Muscle layer of colon (tissue), 2 donors: Measurements from ENCODE around the gene ADAMTS20.
A peak's percentile ranks its signal among the peaks of the same experiment; 100 is the strongest.
"Not testable (repeated sequence)": the region's sequence is repeated elsewhere in the genome, so short reads cannot be mapped to it uniquely, and the experiment has no call there.

Experiments used
- H3K27ac ChIP-seq: one replicate; pipeline ENCODE4 v1.7.0; 2013; ENCODE audit warnings: low read depth, mild to moderate bottlenecking, low read length, moderate library complexity
- H3K27me3 ChIP-seq, 2 donors: one replicate each; pipeline ENCODE4 v1.7.0; 2013; ENCODE audit warnings: low read length in 2 of 2, mild to moderate bottlenecking in 2 of 2; ENCODE audit not compliant: insufficient read depth in 2 of 2, control insufficient read depth in 1 of 2
- H3K36me3 ChIP-seq: one replicate; pipeline ENCODE4 v1.7.0; 2013; ENCODE audit warnings: mild to moderate bottlenecking, low read length; ENCODE audit not compliant: insufficient read depth
- H3K4me1 ChIP-seq: one replicate; pipeline ENCODE4 v1.7.0; 2013; ENCODE audit warnings: mild to moderate bottlenecking, low read length; ENCODE audit not compliant: insufficient read depth
- H3K4me3 ChIP-seq, 2 donors: one replicate each; pipeline ENCODE4 v1.7.0; 2013; ENCODE audit warnings: low read length in 2 of 2, low read depth in 1 of 2, mild to moderate bottlenecking in 1 of 2, moderate library complexity in 1 of 2
- H3K9ac ChIP-seq: one replicate; pipeline ENCODE4 v1.7.0; 2013; ENCODE audit warnings: low read length
- H3K9me3 ChIP-seq: one replicate; pipeline ENCODE4 v1.7.0; 2013; ENCODE audit warnings: mild to moderate bottlenecking, low read length
- donor health status: abdominal sarcoma.
- donor health status: Adenocarcinoma of cecum.

ADAMTS20 gene

DNA sequence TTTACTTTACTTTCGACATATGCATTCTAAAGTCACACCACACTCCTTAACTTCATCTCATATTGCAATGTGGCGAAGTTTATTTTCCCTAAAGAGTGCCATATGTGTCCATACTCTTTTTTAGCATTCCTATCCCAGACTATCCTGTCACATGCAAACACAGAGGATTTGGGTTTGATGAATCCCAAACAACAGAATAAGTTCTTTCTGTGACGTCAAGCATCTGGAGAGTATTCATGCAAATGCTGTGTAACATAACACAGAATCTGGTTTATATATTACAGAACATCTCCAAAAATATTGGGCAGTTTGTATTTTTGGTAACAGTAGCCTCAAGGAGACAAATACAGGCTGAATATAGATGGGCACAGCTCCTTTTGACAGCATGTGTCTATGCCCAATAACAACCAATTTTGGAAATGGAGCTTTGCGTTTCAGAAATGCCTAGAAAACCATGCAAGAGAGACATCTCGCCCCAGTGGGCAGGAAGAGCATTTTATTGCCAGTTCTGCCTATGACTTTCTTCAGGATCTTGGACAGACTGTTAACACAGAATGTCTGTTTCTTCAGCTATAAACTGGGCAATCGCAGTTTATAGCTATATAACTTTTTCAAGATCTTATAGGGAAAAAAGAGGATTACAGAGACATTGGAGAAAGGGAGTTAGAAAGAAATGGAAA lies 190.8 kb downstream of the ADAMTS20 start:
- Histone ChIP-seq H3K36me3 (no peaks in the 10 kb centered on the region), H3K9ac (no peak overlapping the region), H3K27me3 (no peaks in the 10 kb centered on the region), H3K27ac (no peak overlapping the region), H3K4me1 (no peaks in the 10 kb centered on the region), H3K4me3 (no peak overlapping the region), H3K9me3 (no peaks in the 10 kb centered on the region)

- not testable (repeated sequence) for H3K27ac ChIP-seq, H3K36me3 ChIP-seq, H3K9ac ChIP-seq, H3K4me1 ChIP-seq, H3K9me3 ChIP-seq, H3K4me3 ChIP-seq, H3K27me3 ChIP-seq
Observed at GRCh38 chr12:43360001-43360400, 192.0 kb downstream of the ADAMTS20 start.

DNA sequence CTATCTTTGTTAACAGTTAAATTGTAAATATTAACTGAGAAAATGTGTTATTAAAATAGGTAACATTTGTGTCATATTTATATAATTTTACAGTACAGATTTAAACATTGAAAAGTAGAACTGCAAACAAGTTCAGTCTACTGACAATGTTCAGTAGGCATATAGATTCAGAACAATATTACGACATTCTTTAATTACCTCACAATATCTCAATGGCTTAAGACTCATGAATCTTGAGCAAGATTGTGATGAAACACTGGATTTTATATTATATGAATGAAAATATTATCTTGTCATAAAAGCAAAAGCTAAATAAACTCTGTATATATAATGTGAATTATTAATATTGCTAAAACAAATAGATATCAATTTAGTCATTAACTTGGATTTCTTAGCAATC lies 194.9 kb downstream of the ADAMTS20 start:
- no peak overlapping the region for H3K9ac ChIP-seq
- H3K4me3 ChIP-seq, result no peak overlapping the region
- no peak overlapping the region for H3K27ac ChIP-seq
- H3K9me3 ChIP-seq, result no peaks in the 10 kb centered on the region
- H3K36me3 ChIP-seq, result no peaks in the 10 kb centered on the region
- H3K27me3 ChIP-seq, result no peaks in the 10 kb centered on the region
- no peaks in the 10 kb centered on the region for H3K4me1 ChIP-seq

DNA sequence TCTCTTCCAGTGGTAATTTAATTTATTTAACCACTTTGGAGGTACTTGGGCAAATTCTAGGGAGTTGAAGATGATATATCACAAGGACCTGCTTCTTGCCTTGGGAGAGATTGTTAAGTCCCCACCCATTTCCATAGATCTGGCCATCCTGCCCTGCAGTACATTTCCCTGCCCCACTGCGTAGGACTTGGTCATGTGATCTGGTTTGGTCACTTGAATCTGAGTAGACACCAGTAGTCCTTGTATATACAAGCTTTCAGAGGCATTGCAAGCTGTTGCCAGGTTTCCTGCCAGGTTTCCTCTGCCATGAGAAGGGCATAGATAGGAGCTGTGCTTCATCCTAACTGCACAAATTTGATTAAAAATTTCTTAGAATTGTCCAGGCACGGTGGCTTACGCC lies 200.0 kb downstream of the ADAMTS20 start:
- Histone ChIP-seq H3K36me3 (no peaks in the 10 kb centered on the region), H3K9ac (no peak overlapping the region), H3K4me1 (no peaks in the 10 kb centered on the region), H3K4me3 (no peak overlapping the region), H3K27ac (no peak overlapping the region), H3K9me3 (no peaks in the 10 kb centered on the region), H3K27me3 (no peaks in the 10 kb centered on the region)

GRCh38 chr12:43349863-43350262 lies 202.1 kb downstream of the ADAMTS20 start:
- H3K9ac ChIP-seq, result no peak overlapping the region

DNA sequence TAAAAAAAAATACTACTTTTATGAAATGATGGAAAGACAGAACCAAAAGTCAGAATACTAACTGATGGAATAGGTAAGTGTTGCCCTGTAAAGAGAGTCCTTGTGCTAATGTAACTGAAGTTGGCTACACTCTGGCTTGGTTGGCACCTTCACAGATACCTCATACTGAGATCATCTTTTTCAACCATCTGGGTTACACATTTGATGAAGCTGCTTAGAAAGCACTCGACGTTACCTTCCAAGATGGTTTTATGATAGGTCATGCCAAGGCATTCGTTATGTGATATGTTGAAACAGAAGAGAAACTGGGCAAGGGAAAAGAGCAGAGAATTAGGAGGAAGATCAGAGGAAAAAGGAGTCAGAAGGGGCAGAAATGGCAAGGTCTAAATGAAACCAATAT lies 203.8 kb downstream of the ADAMTS20 start:
- no peaks in the 10 kb centered on the region for H3K9me3 ChIP-seq
- H3K36me3 ChIP-seq, result no peaks in the 10 kb centered on the region
- H3K4me1 ChIP-seq, result no peaks in the 10 kb centered on the region
- H3K9ac ChIP-seq, result no peak overlapping the region
- no peak overlapping the region for H3K4me3 ChIP-seq
- no peaks in the 10 kb centered on the region for H3K27me3 ChIP-seq
- no peak overlapping the region for H3K27ac ChIP-seq

More at GRCh38 chr12:43349863-43350262, 202.1 kb downstream of the ADAMTS20 start:
- Histone ChIP-seq H3K36me3 (no peaks in the 10 kb centered on the region), H3K9me3 (no peaks in the 10 kb centered on the region), H3K4me3 (no peak overlapping the region), H3K27ac (no peak overlapping the region), H3K4me1 (no peaks in the 10 kb centered on the region), H3K27me3 (no peaks in the 10 kb centered on the region)

DNA sequence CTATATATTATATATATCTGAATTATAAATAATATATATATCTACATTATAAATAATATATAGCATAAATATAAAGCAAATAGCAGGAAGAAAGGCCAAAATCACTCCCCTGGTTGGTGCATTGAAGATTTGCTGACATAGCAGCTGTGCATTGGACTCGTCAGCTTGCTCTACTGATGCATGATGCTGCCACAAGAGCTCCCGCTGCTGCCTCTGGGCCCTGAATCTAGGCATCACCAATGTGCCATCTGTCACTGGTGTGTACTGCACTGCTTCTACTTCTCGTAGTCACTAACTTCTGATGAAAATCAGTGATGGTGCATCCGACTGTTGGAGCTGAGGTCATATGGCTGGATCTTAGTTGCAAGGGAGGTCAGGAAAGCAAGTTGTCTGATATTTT lies 205.0 kb downstream of the ADAMTS20 start:
- Histone ChIP-seq H3K27me3 (no peaks in the 10 kb centered on the region), H3K4me1 (no peaks in the 10 kb centered on the region), H3K4me3 (no peak overlapping the region), H3K9ac (no peak overlapping the region), H3K27ac (no peak overlapping the region), H3K9me3 (no peaks in the 10 kb centered on the region), H3K36me3 (no peaks in the 10 kb centered on the region)

DNA sequence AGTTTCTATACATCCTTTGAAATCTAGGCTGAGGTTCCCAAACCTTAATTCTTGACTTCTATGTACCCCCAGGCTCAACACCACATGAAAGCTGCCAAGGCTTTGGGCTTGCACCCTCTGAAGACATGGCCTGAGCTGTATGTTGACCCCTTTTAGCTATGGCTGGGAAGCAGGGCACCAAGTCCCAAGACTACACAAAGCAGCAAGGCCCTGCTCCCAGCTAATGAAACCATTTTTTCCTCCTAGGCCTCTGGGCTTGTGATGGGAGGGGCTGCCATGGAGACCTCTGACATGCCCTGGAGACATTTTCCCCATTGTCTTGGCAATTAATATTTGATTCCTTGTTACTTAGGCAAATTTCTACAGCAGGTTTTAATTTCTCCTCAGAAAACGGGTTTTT lies 207.0 kb downstream of the ADAMTS20 start:
- no peaks in the 10 kb centered on the region for H3K9me3 ChIP-seq
- no peaks in the 10 kb centered on the region for H3K27me3 ChIP-seq
- H3K9ac ChIP-seq, result no peak overlapping the region
- H3K36me3 ChIP-seq, result no peaks in the 10 kb centered on the region
- no peak overlapping the region for H3K27ac ChIP-seq
- no peak overlapping the region for H3K4me3 ChIP-seq
- no peaks in the 10 kb centered on the region for H3K4me1 ChIP-seq

DNA sequence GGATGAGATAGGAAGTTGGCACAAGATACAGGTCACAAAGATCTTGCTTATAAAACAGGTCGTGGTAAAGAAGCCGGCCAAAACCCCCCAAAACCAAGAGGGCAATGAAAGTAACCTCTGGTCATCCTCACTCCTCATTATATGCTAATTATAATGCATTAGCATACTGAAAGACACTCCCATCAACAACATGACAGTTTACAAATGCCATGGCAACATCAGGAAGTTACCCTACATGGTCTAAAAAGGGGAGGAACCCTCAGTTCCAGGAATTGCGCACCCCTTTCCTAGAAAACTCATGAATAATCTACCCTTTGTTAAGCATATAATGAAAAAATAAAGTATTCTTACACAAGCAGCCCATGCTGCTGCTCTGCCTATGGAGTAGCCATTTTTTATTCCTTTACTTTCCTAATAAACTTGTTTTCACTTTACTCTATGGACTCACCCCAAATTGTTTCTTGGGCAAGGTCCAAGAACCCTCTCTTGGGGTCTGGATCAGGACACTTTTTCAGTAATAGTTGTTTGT lies 210.2 kb downstream of the ADAMTS20 start:
- not testable (repeated sequence) for H3K4me3 ChIP-seq, H3K9me3 ChIP-seq, H3K36me3 ChIP-seq

DNA sequence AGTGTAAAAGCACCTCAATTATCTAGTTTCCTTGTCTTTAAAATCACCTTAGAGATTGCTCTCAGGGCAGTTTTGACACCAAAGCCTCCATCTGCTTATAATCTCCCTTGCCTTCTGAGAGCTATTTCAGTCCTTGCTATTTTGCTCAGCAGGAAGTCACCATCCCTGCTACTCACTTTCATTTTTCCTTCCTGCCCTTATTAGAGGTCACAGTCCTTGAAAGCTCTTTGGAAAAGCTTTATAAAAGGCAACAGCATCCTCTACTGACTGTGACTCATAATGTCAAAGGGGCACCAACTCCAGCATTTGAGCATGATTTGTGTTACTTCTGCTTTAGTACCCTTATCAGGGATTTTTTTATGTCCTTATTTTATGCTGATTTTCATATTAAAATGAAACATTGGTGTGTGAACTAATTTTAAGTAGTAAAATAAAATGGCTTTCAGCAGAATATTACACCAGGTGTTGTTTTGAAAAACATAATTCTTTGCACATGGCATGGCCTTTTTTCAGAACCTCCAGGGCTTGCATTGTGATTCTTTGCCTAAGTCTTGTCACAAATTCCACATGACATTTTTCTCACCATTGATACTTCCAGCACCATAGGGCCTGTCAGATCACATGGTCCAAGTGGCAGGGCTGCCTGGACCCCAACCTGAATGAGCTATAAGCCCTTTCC lies 213.0 kb downstream of the ADAMTS20 start:
- Histone ChIP-seq H3K4me3 (no peak overlapping the region), H3K9me3 (no peaks in the 10 kb centered on the region), H3K4me1 (peaks cover 7% of the 10 kb centered on the region), H3K9ac (no peak overlapping the region), H3K27me3 (no peaks in the 10 kb centered on the region), H3K27ac (peak overlapping the region; percentile 19), H3K36me3 (no peaks in the 10 kb centered on the region)

More for the DNA sequence above, 210.2 kb downstream of the ADAMTS20 start:
- not testable (repeated sequence) for H3K27ac ChIP-seq, H3K9ac ChIP-seq, H3K27me3 ChIP-seq, H3K4me1 ChIP-seq

- Histone ChIP-seq H3K36me3 (no peaks in the 10 kb centered on the region), H3K9ac (no peak overlapping the region), H3K4me1 (peaks cover 7% of the 10 kb centered on the region), H3K27ac (no peak overlapping the region), H3K27me3 (no peaks in the 10 kb centered on the region), H3K4me3 (no peak overlapping the region), H3K9me3 (no peaks in the 10 kb centered on the region)
Observed at GRCh38 chr12:43337571-43338444, 214.2 kb downstream of the ADAMTS20 start.
